Measurements from ENCODE around the gene SMIM5.

- TF ChIP-seq, protein P1, sequence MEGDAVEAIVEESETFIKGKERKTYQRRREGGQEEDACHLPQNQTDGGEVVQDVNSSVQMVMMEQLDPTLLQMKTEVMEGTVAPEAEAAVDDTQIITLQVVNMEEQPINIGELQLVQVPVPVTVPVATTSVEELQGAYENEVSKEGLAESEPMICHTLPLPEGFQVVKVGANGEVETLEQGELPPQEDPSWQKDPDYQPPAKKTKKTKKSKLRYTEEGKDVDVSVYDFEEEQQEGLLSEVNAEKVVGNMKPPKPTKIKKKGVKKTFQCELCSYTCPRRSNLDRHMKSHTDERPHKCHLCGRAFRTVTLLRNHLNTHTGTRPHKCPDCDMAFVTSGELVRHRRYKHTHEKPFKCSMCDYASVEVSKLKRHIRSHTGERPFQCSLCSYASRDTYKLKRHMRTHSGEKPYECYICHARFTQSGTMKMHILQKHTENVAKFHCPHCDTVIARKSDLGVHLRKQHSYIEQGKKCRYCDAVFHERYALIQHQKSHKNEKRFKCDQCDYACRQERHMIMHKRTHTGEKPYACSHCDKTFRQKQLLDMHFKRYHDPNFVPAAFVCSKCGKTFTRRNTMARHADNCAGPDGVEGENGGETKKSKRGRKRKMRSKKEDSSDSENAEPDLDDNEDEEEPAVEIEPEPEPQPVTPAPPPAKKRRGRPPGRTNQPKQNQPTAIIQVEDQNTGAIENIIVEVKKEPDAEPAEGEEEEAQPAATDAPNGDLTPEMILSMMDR (IDR thresholded peaks at IDR 0.05), result no peak
- TF ChIP-seq POLR2A (IDR thresholded peaks at IDR 0.05), result no peak
Observed at GRCh38 chr17:75632428-75632827, 806 bp upstream of the SMIM5 start.
